Gastroesophageal sphincter (tissue), 4 donors: ENCODE data around the gene NELL1. TPM values are rescaled to one million over a fixed set of nuclear protein-coding genes. Genes with fewer than 3 reads are reported as not detected.

Experiments used
- ATAC-seq: fragments of 150-250 bp; one replicate; pipeline ENCODE4 v1.9.1; 2016; ENCODE audit warnings: mild to moderate bottlenecking, moderate library complexity
- H3K27ac ChIP-seq, 4 donors: fragments of 200-600 bp; sonication (generic) in 3 of 4; 1 replicate in 3 of 4; 2 replicates in 1 of 4; pipeline ENCODE4 v1.5.1; 2016 to 2019
- H3K27me3 ChIP-seq: fragments of 200-600 bp; sonication (generic); one replicate; pipeline ENCODE4 v1.5.1; 2019
- H3K36me3 ChIP-seq, 2 donors: fragments of 200-600 bp; sonication (generic); one replicate each; pipeline ENCODE4 v1.5.1; 2019; ENCODE audit warnings: control low read depth in 1 of 2
- H3K4me1 ChIP-seq, 3 donors: fragments of 200-600 bp; sonication (generic); 1 replicate in 2 of 3; 2 replicates in 1 of 3; pipeline ENCODE4 v1.5.1; 2016 to 2019; ENCODE audit warnings: control low read depth in 2 of 3
- H3K4me3 ChIP-seq, 2 donors: fragments of 200-600 bp; sonication (generic); one replicate each; pipeline ENCODE4 v1.5.1; 2019; ENCODE audit warnings: mild to moderate bottlenecking in 1 of 2, moderate library complexity in 1 of 2
- H3K9me3 ChIP-seq, 3 donors: fragments of 200-600 bp; sonication (generic); one replicate each; pipeline ENCODE4 v1.5.1; 2017 to 2019; ENCODE audit warnings: control low read depth in 2 of 3
- EP300 ChIP-seq: sonication (generic); formaldehyde crosslinking; IDR thresholded peaks from one replicate; pipeline ENCODE4 v1.6.1; 2017; ENCODE audit warnings: antibody characterized with exemption, mild to moderate bottlenecking
- POLR2A ChIP-seq, 2 donors: fragments of 450-650 bp; IDR thresholded peaks; one replicate each; pipeline ENCODE4 v1.6.1; 2017; ENCODE audit warnings: antibody characterized with exemption in 2 of 2, mild to moderate bottlenecking in 2 of 2, moderate library complexity in 1 of 2
- POLR2AphosphoS5 ChIP-seq: sonication (generic); formaldehyde crosslinking; IDR thresholded peaks from one replicate; pipeline ENCODE4 v1.6.1; 2017; ENCODE audit warnings: antibody characterized with exemption
- WGBS, 2 donors: methylation state at CpG; one replicate each; pipeline ENCODE4 v1.1.5; 2018; ENCODE audit warnings: low coverage in 1 of 2; 5-methylcytosine and 5-hydroxymethylcytosine counted together
- total RNA-seq, 4 donors: library from RNA; depleted of rRNA; stranded (reverse); fragments of >200 nt; gene quantifications; one replicate each; pipeline ENCODE4 v1.1.0, GENCODE V29; 2016
- TF ChIP-seq, protein P1 (sequence below), 4 experiments: fragments of 200-600 bp in 2 of 4; fragments of 450-650 bp in 2 of 4; sonication (generic) in 1 of 4; IDR thresholded peaks; one replicate each; pipeline ENCODE4 v1.5.1; 2017 to 2019; ENCODE audit warnings: antibody characterized with exemption in 4 of 4, mild to moderate bottlenecking in 2 of 4, moderate library complexity in 2 of 4

Gene NELL1
- total RNA-seq, 4 donors from 2014 or later, result 0.27 to 3.0 (median 1.5) TPM

DNA sequence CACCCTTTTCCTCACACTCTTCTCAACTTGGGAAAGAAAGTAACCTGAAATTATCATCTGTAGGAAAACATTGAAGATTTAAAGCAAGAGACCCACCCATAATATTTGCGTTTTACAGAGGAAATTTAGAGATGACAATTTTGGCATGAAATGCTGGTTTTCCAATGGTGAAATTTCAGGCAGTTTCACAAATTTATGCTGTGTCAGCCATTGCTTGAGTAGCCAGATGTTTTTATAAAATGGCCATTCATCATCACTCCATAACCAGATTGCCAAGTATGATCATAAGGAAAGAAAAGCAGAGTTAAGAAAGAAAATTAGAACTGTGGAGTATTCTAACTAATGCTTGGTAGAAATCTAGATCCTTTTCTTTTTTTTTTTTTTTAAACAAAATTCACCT lies 732.9 kb downstream of the NELL1 start:
- Histone ChIP-seq H3K27me3 (no peaks in the 10 kb centered on the region), H3K36me3 (no peaks in the 10 kb centered on the region), H3K4me1 (no peaks in the 10 kb centered on the region), H3K9me3 (no peaks in the 10 kb centered on the region), H3K4me3 (no peak overlapping the region), H3K27ac (no peak overlapping the region)
- TF ChIP-seq, protein P1, sequence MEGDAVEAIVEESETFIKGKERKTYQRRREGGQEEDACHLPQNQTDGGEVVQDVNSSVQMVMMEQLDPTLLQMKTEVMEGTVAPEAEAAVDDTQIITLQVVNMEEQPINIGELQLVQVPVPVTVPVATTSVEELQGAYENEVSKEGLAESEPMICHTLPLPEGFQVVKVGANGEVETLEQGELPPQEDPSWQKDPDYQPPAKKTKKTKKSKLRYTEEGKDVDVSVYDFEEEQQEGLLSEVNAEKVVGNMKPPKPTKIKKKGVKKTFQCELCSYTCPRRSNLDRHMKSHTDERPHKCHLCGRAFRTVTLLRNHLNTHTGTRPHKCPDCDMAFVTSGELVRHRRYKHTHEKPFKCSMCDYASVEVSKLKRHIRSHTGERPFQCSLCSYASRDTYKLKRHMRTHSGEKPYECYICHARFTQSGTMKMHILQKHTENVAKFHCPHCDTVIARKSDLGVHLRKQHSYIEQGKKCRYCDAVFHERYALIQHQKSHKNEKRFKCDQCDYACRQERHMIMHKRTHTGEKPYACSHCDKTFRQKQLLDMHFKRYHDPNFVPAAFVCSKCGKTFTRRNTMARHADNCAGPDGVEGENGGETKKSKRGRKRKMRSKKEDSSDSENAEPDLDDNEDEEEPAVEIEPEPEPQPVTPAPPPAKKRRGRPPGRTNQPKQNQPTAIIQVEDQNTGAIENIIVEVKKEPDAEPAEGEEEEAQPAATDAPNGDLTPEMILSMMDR (IDR thresholded peaks at IDR 0.05), result no peak
- TF ChIP-seq EP300 (no peak), POLR2A (IDR thresholded peaks at IDR 0.05) (no peak), POLR2AphosphoS5 (no peak)
- ATAC-seq, result no peak
- WGBS, 2 donors, result 25 to 62% methylated on average over 1 of the region's 1 CpG

DNA sequence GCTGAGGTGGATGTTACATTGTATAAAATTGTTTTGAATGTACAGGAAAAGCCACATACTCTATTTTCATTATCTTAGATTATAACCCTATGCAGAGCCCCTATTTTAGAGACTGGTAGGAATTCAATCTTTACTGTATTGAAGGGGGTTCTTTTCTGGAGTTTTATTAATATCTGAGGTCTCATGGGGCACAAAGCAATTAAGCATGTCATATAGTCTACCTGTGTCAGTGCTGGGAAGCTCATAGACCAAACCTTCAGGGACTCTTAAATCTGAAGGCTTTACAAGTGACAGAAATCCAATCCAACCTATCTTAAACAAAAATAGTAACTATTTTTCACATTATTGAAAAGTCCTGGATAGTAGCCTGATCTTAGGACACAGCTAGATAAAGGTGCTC lies 733.7 kb downstream of the NELL1 start:
- no peak for ATAC-seq
- TF ChIP-seq EP300, result no peak
- no peak for TF ChIP-seq POLR2AphosphoS5
- TF ChIP-seq, protein P1 (IDR thresholded peaks at IDR 0.05), result no peak
- no peak for TF ChIP-seq POLR2A (IDR thresholded peaks at IDR 0.05)
- H3K27me3 ChIP-seq, result no peaks in the 10 kb centered on the region
- no peaks in the 10 kb centered on the region for H3K4me1 ChIP-seq
- no peak overlapping the region for H3K4me3 ChIP-seq
- no peak overlapping the region for H3K27ac ChIP-seq
- no peaks in the 10 kb centered on the region for H3K36me3 ChIP-seq
- no peaks in the 10 kb centered on the region for H3K9me3 ChIP-seq

DNA sequence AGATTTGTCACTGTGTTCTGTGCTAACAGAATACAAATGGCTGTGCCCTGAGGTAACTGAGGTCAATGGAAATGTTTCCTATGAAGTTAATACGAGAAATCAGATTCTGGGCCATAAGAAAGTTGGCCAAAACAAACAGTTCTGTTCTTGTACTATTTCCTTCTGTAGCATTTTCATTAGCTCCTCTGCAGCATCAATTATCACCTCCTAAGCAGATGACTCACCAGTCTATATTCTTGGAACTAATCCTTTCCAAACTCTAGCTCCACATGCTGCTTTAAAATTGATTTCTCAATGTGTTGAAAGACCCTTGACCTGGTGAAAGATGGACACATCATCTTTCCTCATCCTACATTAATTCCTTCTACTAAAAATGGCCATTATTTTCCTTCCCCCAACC lies 736.0 kb downstream of the NELL1 start:
- TF ChIP-seq, protein P1 (IDR thresholded peaks at IDR 0.05), result no peak
- TF ChIP-seq POLR2A (IDR thresholded peaks at IDR 0.05), result no peak
- no peak for TF ChIP-seq EP300
- no peak for TF ChIP-seq POLR2AphosphoS5
- Histone ChIP-seq H3K27ac (no peak overlapping the region), H3K27me3 (no peaks in the 10 kb centered on the region), H3K36me3 (no peaks in the 10 kb centered on the region), H3K9me3 (no peaks in the 10 kb centered on the region), H3K4me1 (no peaks in the 10 kb centered on the region), H3K4me3 (no peak overlapping the region)
- 11 to 39% methylated on average over 1 of the region's 1 CpG for WGBS, 2 donors
- no peak for ATAC-seq

DNA sequence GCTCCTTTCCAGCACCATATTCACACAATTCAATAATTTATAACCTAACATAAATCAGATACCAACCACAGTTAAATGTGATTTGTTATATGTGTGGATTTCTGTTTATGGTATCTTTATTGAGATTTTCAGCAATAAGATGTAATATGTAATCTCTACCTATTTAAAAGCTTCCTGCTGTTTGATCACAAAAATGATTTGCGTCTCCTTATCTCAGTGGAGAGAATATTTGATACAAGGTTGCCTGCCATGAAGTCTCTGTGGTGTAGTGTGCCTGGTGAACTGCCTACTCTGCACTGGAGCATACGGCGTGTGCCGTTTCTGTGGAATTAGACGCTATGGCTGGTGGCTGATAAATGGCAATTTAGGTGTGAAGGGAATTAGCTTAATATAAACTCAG lies 741.1 kb downstream of the NELL1 start:
- H3K27ac ChIP-seq, result no peak overlapping the region
- H3K9me3 ChIP-seq, result no peaks in the 10 kb centered on the region
- WGBS, 2 donors, result 58 to 81% methylated on average over 5 of the region's 5 CpGs
- no peak overlapping the region for H3K4me3 ChIP-seq
- no peaks in the 10 kb centered on the region for H3K36me3 ChIP-seq
- H3K4me1 ChIP-seq, result no peaks in the 10 kb centered on the region
- no peaks in the 10 kb centered on the region for H3K27me3 ChIP-seq
- ATAC-seq, result no peak
- TF ChIP-seq EP300, result no peak
- TF ChIP-seq, protein P1 (IDR thresholded peaks at IDR 0.05), result no peak
- TF ChIP-seq POLR2AphosphoS5, result no peak
- TF ChIP-seq POLR2A (IDR thresholded peaks at IDR 0.05), result no peak

DNA sequence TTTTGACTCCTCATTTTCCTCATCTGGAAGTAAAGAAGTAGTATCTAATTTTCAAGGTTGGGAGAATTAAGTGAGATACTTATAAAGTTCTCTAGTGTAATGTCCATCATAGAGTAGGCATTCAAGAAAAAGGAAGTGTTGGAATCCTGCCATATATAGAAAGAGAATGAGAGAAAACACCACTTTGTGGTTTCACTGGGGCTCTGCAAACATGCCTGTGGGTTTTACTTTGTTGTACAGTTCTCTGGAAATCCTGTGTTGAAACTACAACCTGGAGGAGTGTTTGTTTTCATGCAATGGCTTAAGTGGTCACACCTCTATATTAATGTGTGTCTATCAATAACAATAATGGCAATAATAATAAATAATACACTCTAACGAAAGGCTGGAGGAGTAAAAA lies 741.7 kb downstream of the NELL1 start:
- 0 to 45% methylated on average over 1 of the region's 1 CpG for WGBS, 2 donors
- Histone ChIP-seq H3K4me1 (no peaks in the 10 kb centered on the region), H3K9me3 (no peaks in the 10 kb centered on the region), H3K27ac (no peak overlapping the region), H3K27me3 (no peaks in the 10 kb centered on the region), H3K36me3 (no peaks in the 10 kb centered on the region), H3K4me3 (no peak overlapping the region)
- TF ChIP-seq, protein P1 (IDR thresholded peaks at IDR 0.05), result no peak
- no peak for TF ChIP-seq POLR2AphosphoS5
- no peak for TF ChIP-seq POLR2A (IDR thresholded peaks at IDR 0.05)
- TF ChIP-seq EP300, result no peak
- ATAC-seq, result no peak
